SU-DHL-6 (cell line): ENCODE results near the gene GUCY1A1.

Experiments used
- EZH2phosphoT487 ChIP-seq: fragments of 200-600 bp; sonication (generic), shearing (Covaris generic); conservative IDR thresholded peaks from 2 replicates; pipeline ENCODE4 v1.6.1; 2018; ENCODE audit warnings: mild to moderate bottlenecking, antibody characterized with exemption, low read length, moderate library complexity, mixed read lengths
- TF ChIP-seq, protein P1 (sequence below): fragments of 200-600 bp; sonication (generic); IDR thresholded peaks from one replicate; pipeline ENCODE4 v1.5.1; 2017; ENCODE audit warnings: antibody characterized with exemption, mild to moderate bottlenecking, low read length, moderate library complexity; ENCODE audit not compliant: insufficient read depth, poor library complexity, severe bottlenecking

DNA sequence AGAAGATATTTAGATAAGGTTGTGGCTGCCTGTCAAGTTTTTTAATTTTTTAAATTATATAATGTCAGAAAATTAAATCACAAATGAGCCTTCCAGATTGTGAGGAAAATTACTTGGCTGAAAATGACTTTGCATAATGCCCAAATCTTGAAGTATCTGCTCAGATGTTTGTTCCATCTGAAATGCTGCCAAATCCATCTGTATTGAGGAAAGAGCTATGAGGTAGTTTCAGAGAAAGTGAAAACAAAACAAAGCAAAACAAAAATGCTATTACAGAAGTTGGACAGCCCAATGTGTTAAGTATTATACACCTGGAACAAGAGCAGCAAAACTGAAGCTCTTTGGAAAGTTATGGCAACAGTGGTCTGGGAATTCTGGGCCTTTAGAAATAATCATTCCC, 68.8 kb downstream of the GUCY1A1 start:
- TF ChIP-seq, protein P1, sequence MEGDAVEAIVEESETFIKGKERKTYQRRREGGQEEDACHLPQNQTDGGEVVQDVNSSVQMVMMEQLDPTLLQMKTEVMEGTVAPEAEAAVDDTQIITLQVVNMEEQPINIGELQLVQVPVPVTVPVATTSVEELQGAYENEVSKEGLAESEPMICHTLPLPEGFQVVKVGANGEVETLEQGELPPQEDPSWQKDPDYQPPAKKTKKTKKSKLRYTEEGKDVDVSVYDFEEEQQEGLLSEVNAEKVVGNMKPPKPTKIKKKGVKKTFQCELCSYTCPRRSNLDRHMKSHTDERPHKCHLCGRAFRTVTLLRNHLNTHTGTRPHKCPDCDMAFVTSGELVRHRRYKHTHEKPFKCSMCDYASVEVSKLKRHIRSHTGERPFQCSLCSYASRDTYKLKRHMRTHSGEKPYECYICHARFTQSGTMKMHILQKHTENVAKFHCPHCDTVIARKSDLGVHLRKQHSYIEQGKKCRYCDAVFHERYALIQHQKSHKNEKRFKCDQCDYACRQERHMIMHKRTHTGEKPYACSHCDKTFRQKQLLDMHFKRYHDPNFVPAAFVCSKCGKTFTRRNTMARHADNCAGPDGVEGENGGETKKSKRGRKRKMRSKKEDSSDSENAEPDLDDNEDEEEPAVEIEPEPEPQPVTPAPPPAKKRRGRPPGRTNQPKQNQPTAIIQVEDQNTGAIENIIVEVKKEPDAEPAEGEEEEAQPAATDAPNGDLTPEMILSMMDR = no peak
- no peak for TF ChIP-seq EZH2phosphoT487
